ENCODE results near the gene WWC2. TPM values are rescaled to one million over a fixed set of nuclear protein-coding genes. Genes with fewer than 3 reads are reported as not detected.

The WWC2 gene
- total RNA-seq, 4 donors from 2014 or later = 28.2 to 38.5 (median 37.0) TPM

GRCh38 chr4:183202523-183202922 is 103.5 kb downstream of the WWC2 start:
- no peak for TF ChIP-seq POLR2AphosphoS5 (IDR thresholded peaks at IDR 0.05)
- H3K9me3 ChIP-seq = no peaks in the 10 kb centered on the region
- no peaks in the 10 kb centered on the region for H3K27me3 ChIP-seq
- H3K4me3 ChIP-seq = no peak overlapping the region
- no peak for DNase-seq (ENCODE audit: extremely low spot score)
- H3K4me1 ChIP-seq = peaks cover 0 to 17% (median 7%) of the 10 kb centered on the region in 4 donors
- no peaks in the 10 kb centered on the region for H3K36me3 ChIP-seq
- H3K27ac ChIP-seq (replicated peaks in 1 of 4) = no peak overlapping the region
- intact Hi-C loops (cut with DNase I) = no loop called here
- WGBS = 94% methylated on average over 2 of the region's 2 CpGs

- H3K27me3 ChIP-seq = no peaks in the 10 kb centered on the region
- H3K9me3 ChIP-seq = no peaks in the 10 kb centered on the region
- intact Hi-C loops (cut with DNase I) = no loop called here
- peaks cover 0 to 17% (median 7%) of the 10 kb centered on the region in 4 donors for H3K4me1 ChIP-seq
- no peak for TF ChIP-seq POLR2AphosphoS5 (IDR thresholded peaks at IDR 0.05)
- TF ChIP-seq EP300 (IDR thresholded peaks at IDR 0.05) = no peak
- TF ChIP-seq POLR2A (IDR thresholded peaks at IDR 0.05; ENCODE audit: low read depth) = no peak
- no peak for TF ChIP-seq CTCF (IDR thresholded peaks at IDR 0.05)
- no peak overlapping the region for H3K4me3 ChIP-seq
- peaks cover 0 to 12% (median 7%) of the 10 kb centered on the region in 4 donors for H3K36me3 ChIP-seq
- no peak overlapping the region for H3K27ac ChIP-seq (replicated peaks in 1 of 4)
- 96% methylated on average over 2 of the region's 2 CpGs for WGBS
- DNase-seq (ENCODE audit: extremely low spot score) = no peak
These were observed 105.7 kb downstream of the WWC2 start for GRCh38 chr4:183204793-183205192.

GRCh38 chr4:183205193-183205592 is 106.1 kb downstream of the WWC2 start:
- intact Hi-C loops (cut with DNase I) = no loop called here
- 47% methylated on average over 2 of the region's 2 CpGs for WGBS
- H3K4me3 ChIP-seq = no peak overlapping the region
- H3K36me3 ChIP-seq = peaks cover 0 to 12% (median 7%) of the 10 kb centered on the region in 4 donors
- H3K27me3 ChIP-seq = no peaks in the 10 kb centered on the region
- DNase-seq (ENCODE audit: extremely low spot score) = no peak
- no peak for TF ChIP-seq POLR2AphosphoS5 (IDR thresholded peaks at IDR 0.05)
- TF ChIP-seq CTCF (IDR thresholded peaks at IDR 0.05) = no peak
- no peak for TF ChIP-seq POLR2A (IDR thresholded peaks at IDR 0.05; ENCODE audit: low read depth)
- no peak for TF ChIP-seq EP300 (IDR thresholded peaks at IDR 0.05)
- H3K4me1 ChIP-seq = peaks cover 0 to 17% (median 6%) of the 10 kb centered on the region in 4 donors
- H3K9me3 ChIP-seq = no peaks in the 10 kb centered on the region
- no peak overlapping the region for H3K27ac ChIP-seq (replicated peaks in 1 of 4)

GRCh38 chr4:183205709-183206108 is 106.7 kb downstream of the WWC2 start:
- peaks cover 0 to 12% (median 1%) of the 10 kb centered on the region in 4 donors for H3K4me1 ChIP-seq
- intact Hi-C loops (cut with DNase I) = no loop called here
- H3K27ac ChIP-seq (replicated peaks in 1 of 4) = no peak overlapping the region
- H3K36me3 ChIP-seq = peaks cover 0 to 12% (median 7%) of the 10 kb centered on the region in 4 donors
- TF ChIP-seq CTCF (IDR thresholded peaks at IDR 0.05) = no peak
- TF ChIP-seq EP300 (IDR thresholded peaks at IDR 0.05) = no peak
- no peak for TF ChIP-seq POLR2A (IDR thresholded peaks at IDR 0.05; ENCODE audit: low read depth)
- no peak for TF ChIP-seq POLR2AphosphoS5 (IDR thresholded peaks at IDR 0.05)
- 46% methylated on average over 4 of the region's 4 CpGs for WGBS
- H3K4me3 ChIP-seq = no peak overlapping the region
- no peaks in the 10 kb centered on the region for H3K27me3 ChIP-seq
- DNase-seq (ENCODE audit: extremely low spot score) = no peak
- no peaks in the 10 kb centered on the region for H3K9me3 ChIP-seq

- no peak overlapping the region for H3K27ac ChIP-seq (replicated peaks in 1 of 4)
- H3K9me3 ChIP-seq = no peaks in the 10 kb centered on the region
- no peaks in the 10 kb centered on the region for H3K27me3 ChIP-seq
- 98% methylated on average over 8 of the region's 8 CpGs for WGBS
- TF ChIP-seq POLR2A (IDR thresholded peaks at IDR 0.05; ENCODE audit: low read depth) = no peak
- TF ChIP-seq POLR2AphosphoS5 (IDR thresholded peaks at IDR 0.05) = no peak
- TF ChIP-seq CTCF (IDR thresholded peaks at IDR 0.05) = no peak
- no peak for TF ChIP-seq EP300 (IDR thresholded peaks at IDR 0.05)
- H3K36me3 ChIP-seq = peaks cover 0 to 12% (median 7%) of the 10 kb centered on the region in 4 donors
- H3K4me1 ChIP-seq = no peaks in the 10 kb centered on the region
- intact Hi-C loops (cut with DNase I) = no loop called here
- no peak for DNase-seq (ENCODE audit: extremely low spot score)
- H3K4me3 ChIP-seq = no peak overlapping the region
These were observed 112.5 kb downstream of the WWC2 start for GRCh38 chr4:183211533-183211932.

Data from esophagus muscularis mucosa (tissue), 4 donors.